Left ventricle myocardium inferior (tissue), 1 donor: ENCODE results near the gene ATP8A1. TPM values are rescaled to one million over a fixed set of nuclear protein-coding genes. Genes with fewer than 3 reads are reported as not detected.
A peak's percentile ranks its signal among the peaks of the same experiment; 100 is the strongest.

ENCODE experiments used
- DNase-seq: peaks from one replicate; pipeline ENCODE4 v3.0.0-alpha.2; 2020
- H3K27ac ChIP-seq: fragments of 200-600 bp; replicated peaks from 2 replicates; pipeline ENCODE4 v1.8.0; 2021
- H3K27me3 ChIP-seq: fragments of 200-600 bp; 2 replicates; pipeline ENCODE4 v1.8.0; 2021; ENCODE audit warnings: low read depth
- H3K36me3 ChIP-seq: fragments of 200-600 bp; 2 replicates; pipeline ENCODE4 v1.8.0; 2021
- H3K4me1 ChIP-seq: fragments of 200-600 bp; 2 replicates; pipeline ENCODE4 v1.8.0; 2021
- H3K4me3 ChIP-seq: fragments of 200-600 bp; 2 replicates; pipeline ENCODE4 v1.8.0; 2021; ENCODE audit warnings: mild to moderate bottlenecking, moderate library complexity
- H3K9me3 ChIP-seq: fragments of 200-600 bp; replicated peaks from 2 replicates; pipeline ENCODE4 v1.8.0; 2021
- intact Hi-C: fragments of 100-400 bp; cut with micrococcal nuclease; formaldehyde crosslinking; loops from one replicate; pipeline ENCODE4 v1.11.0; 2022
- total RNA-seq: library from RNA; stranded (reverse); fragmentation: NEBNext Ultra II Directional; extraction: Animal tissue kit (Norgen Biotek cat#: 25700); gene quantifications from one replicate; pipeline ENCODE4 v1.2.1, GENCODE V29; 2021
- TF ChIP-seq, protein P1 (sequence below): fragments of 200-600 bp; IDR thresholded peaks from 2 replicates; pipeline ENCODE4 v1.8.0; 2021; ENCODE audit warnings: antibody characterized with exemption, mild to moderate bottlenecking, borderline replicate concordance
- donor health status: DM: no; HTN: yes; CAD: no; lungs with severe emphysema.

The ATP8A1 gene
- total RNA-seq, 1 donor from 2014 or later, result 19.2 TPM

DNA sequence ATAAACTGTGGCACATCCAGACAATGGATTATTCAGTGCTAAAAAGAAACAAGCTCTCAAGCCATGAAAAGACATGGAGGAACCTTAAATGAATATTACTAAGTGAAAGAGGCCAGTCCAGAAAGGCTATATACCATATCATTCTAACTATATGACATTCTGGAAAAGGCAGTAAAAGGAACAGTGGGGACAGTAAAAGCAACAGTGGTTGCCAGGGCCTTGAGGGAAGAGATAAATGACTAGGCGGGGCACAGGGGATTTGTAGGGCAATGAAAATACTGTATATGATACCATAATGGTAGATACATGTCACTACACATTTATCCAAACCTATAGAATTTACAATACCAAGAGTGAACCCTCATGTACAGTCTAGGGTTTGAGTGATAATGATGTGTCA lies 115.3 kb downstream of the ATP8A1 start:
- no peak for DNase-seq
- Histone ChIP-seq H3K9me3 (no peaks in the 10 kb centered on the region), H3K27ac (no peak overlapping the region), H3K4me3 (no peak overlapping the region), H3K36me3 (no peaks in the 10 kb centered on the region), H3K27me3 (no peaks in the 10 kb centered on the region), H3K4me1 (no peaks in the 10 kb centered on the region)
- intact Hi-C loops, result no loop called here
- TF ChIP-seq, protein P1, sequence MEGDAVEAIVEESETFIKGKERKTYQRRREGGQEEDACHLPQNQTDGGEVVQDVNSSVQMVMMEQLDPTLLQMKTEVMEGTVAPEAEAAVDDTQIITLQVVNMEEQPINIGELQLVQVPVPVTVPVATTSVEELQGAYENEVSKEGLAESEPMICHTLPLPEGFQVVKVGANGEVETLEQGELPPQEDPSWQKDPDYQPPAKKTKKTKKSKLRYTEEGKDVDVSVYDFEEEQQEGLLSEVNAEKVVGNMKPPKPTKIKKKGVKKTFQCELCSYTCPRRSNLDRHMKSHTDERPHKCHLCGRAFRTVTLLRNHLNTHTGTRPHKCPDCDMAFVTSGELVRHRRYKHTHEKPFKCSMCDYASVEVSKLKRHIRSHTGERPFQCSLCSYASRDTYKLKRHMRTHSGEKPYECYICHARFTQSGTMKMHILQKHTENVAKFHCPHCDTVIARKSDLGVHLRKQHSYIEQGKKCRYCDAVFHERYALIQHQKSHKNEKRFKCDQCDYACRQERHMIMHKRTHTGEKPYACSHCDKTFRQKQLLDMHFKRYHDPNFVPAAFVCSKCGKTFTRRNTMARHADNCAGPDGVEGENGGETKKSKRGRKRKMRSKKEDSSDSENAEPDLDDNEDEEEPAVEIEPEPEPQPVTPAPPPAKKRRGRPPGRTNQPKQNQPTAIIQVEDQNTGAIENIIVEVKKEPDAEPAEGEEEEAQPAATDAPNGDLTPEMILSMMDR, result no peak

DNA sequence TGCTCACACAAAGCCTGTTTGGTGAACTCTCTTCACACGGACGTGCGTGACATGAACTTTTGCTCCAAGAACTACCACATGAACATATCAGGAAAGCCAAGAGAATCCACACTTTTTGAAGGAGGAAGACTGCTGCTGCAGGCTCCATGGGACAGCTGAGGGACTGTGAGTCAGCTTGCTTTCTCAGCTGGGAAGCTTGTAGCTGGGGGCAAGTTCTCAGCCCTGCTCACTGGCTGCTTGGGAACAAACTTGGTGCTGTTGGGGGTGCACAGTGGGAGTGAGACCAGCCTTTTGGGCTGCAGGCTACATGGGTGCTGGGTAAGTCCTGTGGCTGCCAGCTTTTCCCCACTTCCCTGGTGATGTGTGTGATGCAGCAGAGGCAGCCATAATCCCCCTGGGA lies 123.9 kb downstream of the ATP8A1 start:
- peaks cover 34% of the 10 kb centered on the region for H3K36me3 ChIP-seq
- no peaks in the 10 kb centered on the region for H3K27me3 ChIP-seq
- H3K27ac ChIP-seq, result no peak overlapping the region
- intact Hi-C loops, result no loop called here
- no peaks in the 10 kb centered on the region for H3K9me3 ChIP-seq
- TF ChIP-seq, protein P1, result no peak
- H3K4me1 ChIP-seq, result no peaks in the 10 kb centered on the region
- no peak overlapping the region for H3K4me3 ChIP-seq
- DNase-seq, result no peak

DNA sequence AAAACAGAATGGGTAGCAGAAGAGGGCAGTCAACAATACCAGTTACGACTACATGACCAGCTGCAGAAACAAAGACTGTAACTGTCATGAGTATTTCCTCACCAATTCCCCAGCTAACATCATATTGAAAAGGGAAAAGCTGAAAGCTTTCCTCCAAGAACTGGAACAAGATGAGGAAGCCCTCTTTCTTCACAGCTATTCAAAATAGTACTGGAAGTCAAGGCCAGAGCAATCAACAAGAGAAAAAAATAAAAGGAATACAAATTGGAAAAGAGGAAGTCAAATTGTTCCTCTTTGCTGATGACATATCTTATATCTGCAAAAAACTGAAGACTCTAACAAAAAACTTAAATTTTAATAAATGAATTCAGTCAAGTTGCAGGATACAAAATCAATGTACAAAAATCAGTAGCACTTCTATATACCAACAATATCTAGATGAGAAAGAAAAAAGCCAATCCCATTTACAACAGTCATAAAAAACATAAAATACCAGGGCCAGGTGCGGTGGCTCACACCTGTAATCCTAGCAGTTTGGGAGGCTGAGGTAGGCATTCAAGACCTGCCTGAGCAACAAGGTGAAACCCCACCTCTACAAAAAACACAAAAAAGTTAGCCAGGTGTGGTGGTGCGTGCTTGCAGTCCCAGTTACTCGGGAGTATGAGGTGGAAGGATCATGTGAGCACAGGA lies 125.4 kb downstream of the ATP8A1 start:
- Histone ChIP-seq H3K4me3 (no peak overlapping the region), H3K27me3 (no peaks in the 10 kb centered on the region), H3K27ac (no peak overlapping the region), H3K9me3 (no peaks in the 10 kb centered on the region), H3K4me1 (no peaks in the 10 kb centered on the region), H3K36me3 (peaks cover 34% of the 10 kb centered on the region)
- no peak for DNase-seq
- TF ChIP-seq, protein P1, result no peak
- intact Hi-C loops, result no loop called here

DNA sequence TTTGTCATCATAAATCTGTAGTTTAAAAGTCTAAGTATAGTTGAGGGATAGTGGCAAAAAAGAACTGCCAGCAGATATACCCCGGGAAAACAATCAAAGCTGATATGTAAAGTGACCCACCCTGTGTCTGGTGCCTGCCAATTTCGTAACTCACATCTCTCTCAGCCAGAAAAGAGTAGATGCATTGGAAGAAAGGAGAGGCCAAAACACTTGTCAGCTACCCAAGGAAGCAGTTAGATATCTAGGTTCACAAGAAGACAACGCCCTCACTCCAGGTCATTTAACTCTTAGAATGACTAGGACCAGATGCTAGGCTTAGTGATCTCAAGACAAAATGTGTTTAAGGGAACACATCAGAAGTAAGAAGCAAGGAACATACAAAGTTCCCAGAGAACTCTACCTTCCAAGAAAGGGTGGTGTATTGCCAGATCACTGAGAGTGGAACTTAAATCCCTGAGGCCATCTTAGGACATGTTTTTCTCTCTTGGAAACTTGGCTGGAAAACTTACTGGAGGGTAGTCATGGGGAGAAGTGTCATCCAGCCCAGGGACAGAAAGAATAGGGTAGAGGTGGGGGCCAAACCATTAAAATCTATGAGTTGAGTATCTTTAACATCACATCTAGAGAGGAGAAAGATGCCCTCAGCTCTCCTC lies 133.7 kb downstream of the ATP8A1 start:
- H3K27ac ChIP-seq, result peak overlapping the region; percentile 36
- peaks cover 15% of the 10 kb centered on the region for H3K36me3 ChIP-seq
- TF ChIP-seq, protein P1, result no peak
- intact Hi-C loops, result loop anchor here (5.0 kb wide), 1 partner anchor 241 kb away; no protein-coding TSS in a partner anchor
- no peak overlapping the region for H3K4me3 ChIP-seq
- no peak for DNase-seq
- H3K4me1 ChIP-seq, result peaks cover 13% of the 10 kb centered on the region
- no peaks in the 10 kb centered on the region for H3K9me3 ChIP-seq
- no peaks in the 10 kb centered on the region for H3K27me3 ChIP-seq

DNA sequence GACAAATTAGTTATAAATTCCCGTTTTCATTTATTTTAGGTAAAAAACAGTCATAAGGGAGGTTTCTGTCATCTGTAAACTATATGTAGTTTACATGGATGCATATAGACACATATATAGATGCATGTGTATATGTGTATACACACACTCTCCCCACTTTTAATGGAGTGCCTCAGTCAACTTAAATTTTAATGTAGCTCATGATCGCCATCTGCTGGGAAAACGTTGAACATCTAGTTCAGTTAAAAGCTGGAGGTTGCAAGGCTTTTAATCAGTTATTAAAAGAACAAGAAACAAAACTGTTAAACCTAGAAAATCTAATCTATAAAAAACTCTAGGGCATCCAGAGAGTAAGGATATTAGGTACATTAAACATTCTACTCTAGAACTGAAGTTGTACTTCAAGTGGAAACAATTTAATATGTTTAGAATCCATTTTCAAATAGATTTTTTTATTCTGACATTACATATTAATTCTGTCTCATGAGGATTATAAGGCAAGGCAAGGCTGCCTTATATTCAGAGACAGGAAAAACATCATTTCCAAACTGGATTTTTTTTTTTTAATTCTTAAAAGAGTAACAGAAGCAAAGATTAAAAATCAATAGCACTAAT lies 137.0 kb downstream of the ATP8A1 start:
- DNase-seq, result no peak

More for the DNA sequence above, 137.0 kb downstream of the ATP8A1 start:
- intact Hi-C loops, result loop anchor here (5.0 kb wide), 2 partner anchors 143 to 238 kb away; no protein-coding TSS in a partner anchor
- no peaks in the 10 kb centered on the region for H3K27me3 ChIP-seq
- H3K27ac ChIP-seq, result no peak overlapping the region
- no peak overlapping the region for H3K4me3 ChIP-seq
- TF ChIP-seq, protein P1, result peak; percentile 76
- H3K4me1 ChIP-seq, result peaks cover 25% of the 10 kb centered on the region
- peaks cover 15% of the 10 kb centered on the region for H3K36me3 ChIP-seq
- H3K9me3 ChIP-seq, result no peaks in the 10 kb centered on the region
